IMR-90 (cell line): ENCODE data around the gene ZNF19. TPM values are rescaled to one million over a fixed set of nuclear protein-coding genes. Genes with fewer than 3 reads are reported as not detected.

Experiments
- ATAC-seq: fragments of 200-7000 bp; cut with Tn5 transposase; 2 replicates; pipeline ENCODE4 v1.9.1; 2020; ENCODE audit warnings: low read depth, mild to moderate bottlenecking, moderate library complexity
- BruUV-seq: library from RNA; stranded (reverse); fragments of 400-500 nt; replicated peaks from 2 replicates; lab custom pipeline; 2021; lab: Mats Ljungman, UMichigan
- CTCF ChIA-PET: fragments of 300-600 bp; formaldehyde crosslinking; extraction: SDS; loops from one replicate; lab custom pipeline; 2021; ENCODE audit warnings: antibody characterized with exemption; lab: Yijun Ruan, JAX
- POLR2A ChIA-PET: fragments of 300-600 bp; sonication (Branson Sonifier 250); formaldehyde crosslinking; loops from one replicate; lab custom pipeline; 2022; ENCODE audit warnings: antibody characterized with exemption; ENCODE audit not compliant: unreplicated experiment; lab: Charles Lee
- DNase-seq: peaks from one replicate; pipeline ENCODE4 v3.0.0; 2013
- H2AFZ ChIP-seq: replicated peaks from 2 replicates; pipeline ENCODE3; 2013; ENCODE audit warnings: low read length, mild to moderate bottlenecking; ENCODE audit not compliant: poor library complexity
- H2AK5ac ChIP-seq: 2 replicates; pipeline ENCODE4 v1.6.1; 2013; ENCODE audit warnings: low read depth, low read length, inconsistent platforms
- H2AK9ac ChIP-seq: replicated peaks from 2 replicates; pipeline ENCODE3; 2013; ENCODE audit warnings: mild to moderate bottlenecking, low read depth, low read length, moderate library complexity; ENCODE audit not compliant: poor library complexity
- H2BK120ac ChIP-seq: 2 replicates; pipeline ENCODE4 v1.6.1; 2013; ENCODE audit warnings: low read depth, low read length, inconsistent platforms
- H2BK15ac ChIP-seq: 3 replicates; pipeline ENCODE4 v1.6.1; 2013; ENCODE audit warnings: low read depth, low read length, inconsistent platforms
- H2BK20ac ChIP-seq: 2 replicates; pipeline ENCODE4 v1.6.1; 2013; ENCODE audit warnings: low read depth, mild to moderate bottlenecking, inconsistent platforms, low read length, moderate library complexity
- H2BK5ac ChIP-seq: 2 replicates; pipeline ENCODE4 v1.6.1; 2013; ENCODE audit warnings: mild to moderate bottlenecking, low read depth, low read length, inconsistent platforms; ENCODE audit not compliant: poor library complexity, severe bottlenecking
- H3K14ac ChIP-seq: replicated peaks from 2 replicates; pipeline ENCODE4 v1.6.1; 2013; ENCODE audit warnings: low read depth, low read length, inconsistent platforms
- H3K18ac ChIP-seq: 2 replicates; pipeline ENCODE4 v1.6.1; 2013; ENCODE audit warnings: low read depth, low read length, control low read depth
- H3K23ac ChIP-seq: 2 replicates; pipeline ENCODE4 v1.6.1; 2013; ENCODE audit warnings: low read depth, low read length, inconsistent platforms
- H3K27ac ChIP-seq: 2 replicates; pipeline ENCODE4 v1.5.1; 2013; ENCODE audit warnings: mild to moderate bottlenecking, control low read depth, low read length; ENCODE audit not compliant: insufficient read depth
- H3K27me3 ChIP-seq: 2 replicates; pipeline ENCODE4 v1.6.1; 2013; ENCODE audit warnings: low read length; ENCODE audit not compliant: control insufficient read depth, insufficient read depth
- H3K36me3 ChIP-seq: 2 replicates; pipeline ENCODE4 v1.6.1; 2013; ENCODE audit warnings: low read length, mixed read lengths; ENCODE audit not compliant: control insufficient read depth, insufficient read depth
- H3K4ac ChIP-seq: 2 replicates; pipeline ENCODE4 v1.6.1; 2013; ENCODE audit warnings: low read depth, low read length, inconsistent platforms
- H3K4me1 ChIP-seq: 2 replicates; pipeline ENCODE4 v1.6.1; 2013; ENCODE audit warnings: low read length, mixed read lengths; ENCODE audit not compliant: control insufficient read depth, insufficient read depth
- H3K4me2 ChIP-seq: 2 replicates; pipeline ENCODE4 v1.6.1; 2013; ENCODE audit warnings: low read depth, mild to moderate bottlenecking, control low read depth, low read length, moderate library complexity
- H3K4me3 ChIP-seq: 2 replicates; pipeline ENCODE4 v1.5.1; 2013; ENCODE audit warnings: low read depth, mild to moderate bottlenecking, control low read depth, low read length, moderate library complexity; ENCODE audit not compliant: insufficient read depth
- H3K56ac ChIP-seq: 2 replicates; pipeline ENCODE4 v1.6.1; 2013; ENCODE audit warnings: low read length, inconsistent platforms; ENCODE audit not compliant: insufficient read depth; ENCODE audit errors: extremely low read depth
- H3K79me1 ChIP-seq, 2 experiments: 2 replicates each; pipeline ENCODE4 v1.6.1; 2013; ENCODE audit warnings: low read length in 2 of 2, inconsistent platforms in 1 of 2, low read depth in 1 of 2
- H3K9ac ChIP-seq: 2 replicates; pipeline ENCODE4 v1.6.1; 2013; ENCODE audit warnings: low read depth, low read length, control low read depth
- H3K9me1 ChIP-seq: 2 replicates; pipeline ENCODE4 v1.6.1; 2013; ENCODE audit warnings: low read length, inconsistent platforms; ENCODE audit not compliant: insufficient read depth
- H3K9me3 ChIP-seq: 2 replicates; pipeline ENCODE4 v1.6.1; 2013; ENCODE audit warnings: low read length; ENCODE audit not compliant: control insufficient read depth, insufficient read depth
- H4K20me1 ChIP-seq: 2 replicates; pipeline ENCODE4 v1.6.1; 2013; ENCODE audit warnings: low read length, inconsistent platforms; ENCODE audit not compliant: insufficient read depth
- H4K5ac ChIP-seq: 2 replicates; pipeline ENCODE4 v1.6.1; 2013; ENCODE audit warnings: mild to moderate bottlenecking, low read depth, low read length, control low read depth
- H4K8ac ChIP-seq, 2 experiments: 2 replicates each; pipeline ENCODE4 v1.6.1; 2013; ENCODE audit warnings: low read depth in 2 of 2, low read length in 2 of 2, control low read depth in 1 of 2, inconsistent platforms in 1 of 2
- H4K91ac ChIP-seq: 2 replicates; pipeline ENCODE4 v1.6.1; 2013; ENCODE audit warnings: low read depth, low read length, inconsistent platforms; ENCODE audit not compliant: insufficient read depth
- BHLHE40 ChIP-seq: fragments of 150-350 bp; IDR thresholded peaks from 2 replicates; pipeline ENCODE4 v1.6.1; 2016; ENCODE audit warnings: mild to moderate bottlenecking, low read depth, low read length
- CEBPB ChIP-seq: IDR thresholded peaks from 2 replicates; pipeline ENCODE4 v1.6.1; 2012; ENCODE audit warnings: low read depth, low read length, improper control_type of control experiment
- ELK1 ChIP-seq: fragments of 150-350 bp; IDR thresholded peaks from 2 replicates; pipeline ENCODE4 v1.6.1; 2016; ENCODE audit warnings: low read depth, mild to moderate bottlenecking, low read length, moderate library complexity, borderline replicate concordance
- FOS ChIP-seq: fragments of 150-350 bp; IDR thresholded peaks from 2 replicates; pipeline ENCODE4 v1.6.1; 2016; ENCODE audit warnings: low read depth, low read length
- MAFK ChIP-seq: IDR thresholded peaks from 2 replicates; pipeline ENCODE4 v1.6.1; 2012; ENCODE audit warnings: low read depth, low read length, improper control_type of control experiment
- POLR2A ChIP-seq: IDR thresholded peaks from 2 replicates; pipeline ENCODE4 v1.6.1; 2012; ENCODE audit warnings: mild to moderate bottlenecking, low read depth, low read length
- RAD21 ChIP-seq: IDR thresholded peaks from 2 replicates; pipeline ENCODE4 v1.6.1; 2012; ENCODE audit warnings: low read length, improper control_type of control experiment
- RCOR1 ChIP-seq: IDR thresholded peaks from 2 replicates; pipeline ENCODE4 v1.6.1; 2012; ENCODE audit warnings: mild to moderate bottlenecking, low read length, improper control_type of control experiment; ENCODE audit not compliant: insufficient replicate concordance
- RFX5 ChIP-seq: IDR thresholded peaks from 2 replicates; pipeline ENCODE4 v1.8.0; 2012; ENCODE audit warnings: low read depth, mild to moderate bottlenecking, low read length, moderate library complexity
- WGBS, 2 experiments: methylation state at CpG; one replicate each; pipeline versions ENCODE4 v1.1.5 to v1.1.7; 2013; ENCODE audit warnings: missing lambda C conversion rate in 2 of 2; ENCODE audit not compliant: insufficient read length in 1 of 2; ENCODE audit errors: extremely low coverage in 2 of 2; 5-methylcytosine and 5-hydroxymethylcytosine counted together
- dilution Hi-C: fragments of 300-500 bp; cut with HindIII; formaldehyde crosslinking; loops from one replicate; pipeline ENCODE4 v1.14.3; 2018; ENCODE audit warnings: low sequenced_read_pairs; ENCODE audit not compliant: unreplicated experiment
- in situ Hi-C: fragments of 300-500 bp; cut with MboI; formaldehyde crosslinking; loops from 3 replicates; pipeline ENCODE4 v1.14.3; 2019; ENCODE audit warnings: low sequenced_read_pairs, inconsistent platforms, mixed read lengths
- intact Hi-C: fragments of 100-400 bp; cut with micrococcal nuclease; formaldehyde crosslinking; loops from 2 replicates; pipeline ENCODE4 v1.10.0; 2022
- polyA plus RNA-seq, 3 experiments: library from polyadenylated mRNA; depleted of rRNA; stranded (reverse); fragments of >200 nt; gene quantifications; 2 replicates each; pipeline ENCODE4 v1.2.3, GENCODE V29; 2012; ENCODE audit warnings: low replicate concordance in 1 of 3
- total RNA-seq: library from RNA; depleted of rRNA; stranded (reverse); fragments of >200 nt; gene quantifications from 2 replicates; pipeline ENCODE4 v1.2.3, GENCODE V29; 2012

Gene ZNF19
- total and polyA plus RNA-seq, 2 of the 4 experiments (the other 2 are of a cell fraction) = 0.89 to 2.9 TPM

- WGBS, 2 experiments = no CpG with 5 or more reads among the region's 1 CpG
- intact Hi-C loops = no loop called here
- H3K27ac ChIP-seq = no peak overlapping the region
- dilution Hi-C loops = no loop called here
- H3K4me3 ChIP-seq = no peak overlapping the region
- H3K14ac ChIP-seq = no peak overlapping the region
- in situ Hi-C loops = no loop called here
- H2AK5ac ChIP-seq = no peak overlapping the region
- no peak overlapping the region for H2BK120ac ChIP-seq
- no peak overlapping the region for H3K4ac ChIP-seq
- no peak overlapping the region for H3K23ac ChIP-seq
- H4K20me1 ChIP-seq = no peaks in the 10 kb centered on the region
- no peaks in the 10 kb centered on the region for H3K79me1 ChIP-seq
- no peak overlapping the region for H2AK9ac ChIP-seq
- POLR2A ChIA-PET = no interaction called here
- no peak overlapping the region for H2BK20ac ChIP-seq
- H4K8ac ChIP-seq = no peak overlapping the region
- no peak for ATAC-seq
- H3K18ac ChIP-seq = no peak overlapping the region
- DNase-seq = no peak
- H3K27me3 ChIP-seq = no peaks in the 10 kb centered on the region
- no peak overlapping the region for H2BK15ac ChIP-seq
- CTCF ChIA-PET = no interaction called here
- no peaks in the 10 kb centered on the region for H3K36me3 ChIP-seq
- H3K9me3 ChIP-seq = no peaks in the 10 kb centered on the region
- no peak overlapping the region for H3K9ac ChIP-seq
- no peaks in the 10 kb centered on the region for H3K4me1 ChIP-seq
- H3K9me1 ChIP-seq = no peaks in the 10 kb centered on the region
- no peak overlapping the region for H2BK5ac ChIP-seq
- H2AFZ ChIP-seq = no peak overlapping the region
- no peak overlapping the region for H4K5ac ChIP-seq
- H3K56ac ChIP-seq = no peak overlapping the region
- no peak overlapping the region for H3K4me2 ChIP-seq
- no peak for TF ChIP-seq RCOR1
- TF ChIP-seq BHLHE40 = no peak
- TF ChIP-seq POLR2A = no peak
- no peak for TF ChIP-seq CEBPB
- TF ChIP-seq RFX5 = no peak
- TF ChIP-seq RAD21 = no peak
- TF ChIP-seq MAFK = no peak
- TF ChIP-seq ELK1 = no peak
- no peak for TF ChIP-seq FOS
- no peak overlapping the region for H4K91ac ChIP-seq
- BruUV-seq = no TSS peak
Measured at GRCh38 chr16:71513302-71513701, 24.2 kb upstream of the ZNF19 start.
